ENCODE data around the gene EMSY.

DNA sequence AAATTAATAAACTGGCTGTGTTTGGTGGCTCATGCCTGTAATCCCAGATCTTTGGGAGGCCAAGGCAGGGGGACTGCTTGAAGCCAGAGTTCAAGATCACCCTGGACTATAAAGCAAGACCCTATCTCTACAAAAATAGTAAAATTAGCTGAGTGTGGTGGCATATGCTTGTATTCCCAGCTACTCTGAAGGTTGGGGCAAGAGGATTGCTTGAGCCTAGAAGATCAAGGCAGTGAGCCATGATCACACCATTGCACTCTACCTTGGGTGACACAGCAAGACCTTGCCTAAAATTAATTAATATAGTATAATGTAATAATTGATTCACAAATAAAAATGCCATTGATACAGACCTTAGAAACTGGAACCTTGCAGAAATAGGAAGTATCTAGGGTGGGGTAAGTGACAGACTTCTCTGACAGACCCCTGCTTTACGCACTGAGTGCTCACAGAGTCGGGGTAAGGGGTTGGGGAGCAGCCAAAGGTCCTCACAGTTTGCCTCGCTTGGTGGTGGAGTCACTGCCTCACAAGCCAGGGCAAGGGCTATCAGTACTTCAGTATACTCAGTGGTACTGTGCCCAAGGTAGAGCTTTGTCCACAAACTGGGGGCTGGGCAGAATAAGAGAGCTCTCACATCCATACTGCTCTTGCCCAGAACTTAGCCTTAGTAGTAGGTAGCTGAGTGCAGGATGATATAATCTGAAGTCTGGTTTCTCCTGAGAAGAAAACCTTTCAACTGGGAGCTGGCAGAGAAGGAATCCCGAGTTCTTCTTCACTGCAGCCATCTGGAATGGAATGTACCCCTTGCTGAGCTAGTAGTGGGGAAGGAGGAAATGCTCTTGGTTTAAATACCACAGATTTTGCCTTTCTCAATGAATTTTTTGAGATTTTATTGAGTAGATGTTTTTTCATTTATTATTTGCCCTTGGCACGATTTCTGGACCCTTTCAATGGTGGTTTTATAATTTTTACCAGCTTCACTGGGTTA lies 65.5 kb downstream of the EMSY start:
- no peak for TF ChIP-seq POLR2A (IDR thresholded peaks at IDR 0.05)
- TF ChIP-seq, protein P1, sequence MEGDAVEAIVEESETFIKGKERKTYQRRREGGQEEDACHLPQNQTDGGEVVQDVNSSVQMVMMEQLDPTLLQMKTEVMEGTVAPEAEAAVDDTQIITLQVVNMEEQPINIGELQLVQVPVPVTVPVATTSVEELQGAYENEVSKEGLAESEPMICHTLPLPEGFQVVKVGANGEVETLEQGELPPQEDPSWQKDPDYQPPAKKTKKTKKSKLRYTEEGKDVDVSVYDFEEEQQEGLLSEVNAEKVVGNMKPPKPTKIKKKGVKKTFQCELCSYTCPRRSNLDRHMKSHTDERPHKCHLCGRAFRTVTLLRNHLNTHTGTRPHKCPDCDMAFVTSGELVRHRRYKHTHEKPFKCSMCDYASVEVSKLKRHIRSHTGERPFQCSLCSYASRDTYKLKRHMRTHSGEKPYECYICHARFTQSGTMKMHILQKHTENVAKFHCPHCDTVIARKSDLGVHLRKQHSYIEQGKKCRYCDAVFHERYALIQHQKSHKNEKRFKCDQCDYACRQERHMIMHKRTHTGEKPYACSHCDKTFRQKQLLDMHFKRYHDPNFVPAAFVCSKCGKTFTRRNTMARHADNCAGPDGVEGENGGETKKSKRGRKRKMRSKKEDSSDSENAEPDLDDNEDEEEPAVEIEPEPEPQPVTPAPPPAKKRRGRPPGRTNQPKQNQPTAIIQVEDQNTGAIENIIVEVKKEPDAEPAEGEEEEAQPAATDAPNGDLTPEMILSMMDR (IDR thresholded peaks at IDR 0.05): no peak

Measured in adrenal gland (tissue), 5 donors.